ENCODE measurements around the gene C1QTNF5. TPM values are rescaled to one million over a fixed set of nuclear protein-coding genes. Genes with fewer than 3 reads are reported as not detected.

The C1QTNF5 gene
- total RNA-seq, 1 experiment from 2014 or later, result not detected

DNA sequence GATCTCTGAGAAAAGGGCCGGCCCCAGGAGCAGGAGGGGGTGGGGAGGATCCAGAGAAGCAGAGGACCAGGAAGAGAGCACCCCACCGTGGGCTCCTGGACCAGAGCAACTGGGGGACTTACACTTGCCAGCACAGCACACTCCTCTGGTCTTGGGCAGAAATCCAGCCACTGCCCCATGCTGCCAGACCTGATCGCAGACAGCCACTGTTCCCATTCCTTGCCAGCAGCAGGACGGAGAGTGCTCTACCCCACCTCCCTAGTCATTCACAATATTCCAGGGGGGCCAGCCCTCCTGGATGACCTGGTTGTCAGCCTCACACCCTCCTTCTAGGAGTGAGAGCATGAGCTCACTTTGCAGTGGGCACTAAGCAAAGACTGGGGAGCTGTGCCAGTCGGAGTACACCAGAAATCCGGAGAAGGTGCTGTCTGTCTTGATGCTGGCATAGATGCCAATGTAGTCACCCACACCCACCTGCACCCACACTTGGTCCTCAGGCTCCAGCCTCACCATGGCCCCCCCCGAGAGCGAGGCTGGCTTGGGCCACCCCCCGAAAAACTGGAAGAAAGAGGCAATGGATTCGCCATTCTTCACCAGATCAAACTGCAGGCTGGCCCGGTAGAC lies 1.6 kb downstream of the C1QTNF5 start:
- Histone ChIP-seq H3K36me3 (ENCODE audit: control insufficient read depth in 1 of 2, insufficient read depth in 2 of 2, low read length in 2 of 2) (peaks cover 0 to 12% of the 10 kb centered on the region in 2 experiments; a peak in 2 of 4 replicates), H4K20me1 (ENCODE audit: insufficient read depth) (no peaks in the 10 kb centered on the region), H3K4me1 (ENCODE audit: control insufficient read depth in 1 of 2, insufficient read depth in 2 of 2, low read length in 2 of 2) (peaks cover 4 to 45% of the 10 kb centered on the region in 2 experiments; a peak in 3 of 4 replicates), H3K4me3 (replicated peaks in 1 of 2; ENCODE audit: low read depth in 1 of 2, low read length in 2 of 2) (no peak overlapping the region), H3K9me2 (ENCODE audit: insufficient read depth) (no peaks in the 10 kb centered on the region), H3K27me3 (ENCODE audit: insufficient read depth, low read length) (no peaks in the 10 kb centered on the region), H3K27ac (ENCODE audit: low read depth, low read length) (no peak overlapping the region), H2AFZ (ENCODE audit: low read depth, low read length, poor library complexity, severe bottlenecking) (no peak overlapping the region), H3K79me2 (ENCODE audit: insufficient read depth, low read length) (peaks cover 30% of the 10 kb centered on the region), H3K4me2 (ENCODE audit: low read length) (no peak overlapping the region), H3K9ac (ENCODE audit: low read length) (no peak overlapping the region), H3K9me3 (ENCODE audit: control insufficient read depth in 1 of 2, insufficient read depth in 1 of 2, low read depth in 1 of 2, low read length in 2 of 2) (no peaks in the 10 kb centered on the region)
- intact Hi-C loops (cut with micrococcal nuclease), result no loop called here
- TF ChIP-seq, protein P1, sequence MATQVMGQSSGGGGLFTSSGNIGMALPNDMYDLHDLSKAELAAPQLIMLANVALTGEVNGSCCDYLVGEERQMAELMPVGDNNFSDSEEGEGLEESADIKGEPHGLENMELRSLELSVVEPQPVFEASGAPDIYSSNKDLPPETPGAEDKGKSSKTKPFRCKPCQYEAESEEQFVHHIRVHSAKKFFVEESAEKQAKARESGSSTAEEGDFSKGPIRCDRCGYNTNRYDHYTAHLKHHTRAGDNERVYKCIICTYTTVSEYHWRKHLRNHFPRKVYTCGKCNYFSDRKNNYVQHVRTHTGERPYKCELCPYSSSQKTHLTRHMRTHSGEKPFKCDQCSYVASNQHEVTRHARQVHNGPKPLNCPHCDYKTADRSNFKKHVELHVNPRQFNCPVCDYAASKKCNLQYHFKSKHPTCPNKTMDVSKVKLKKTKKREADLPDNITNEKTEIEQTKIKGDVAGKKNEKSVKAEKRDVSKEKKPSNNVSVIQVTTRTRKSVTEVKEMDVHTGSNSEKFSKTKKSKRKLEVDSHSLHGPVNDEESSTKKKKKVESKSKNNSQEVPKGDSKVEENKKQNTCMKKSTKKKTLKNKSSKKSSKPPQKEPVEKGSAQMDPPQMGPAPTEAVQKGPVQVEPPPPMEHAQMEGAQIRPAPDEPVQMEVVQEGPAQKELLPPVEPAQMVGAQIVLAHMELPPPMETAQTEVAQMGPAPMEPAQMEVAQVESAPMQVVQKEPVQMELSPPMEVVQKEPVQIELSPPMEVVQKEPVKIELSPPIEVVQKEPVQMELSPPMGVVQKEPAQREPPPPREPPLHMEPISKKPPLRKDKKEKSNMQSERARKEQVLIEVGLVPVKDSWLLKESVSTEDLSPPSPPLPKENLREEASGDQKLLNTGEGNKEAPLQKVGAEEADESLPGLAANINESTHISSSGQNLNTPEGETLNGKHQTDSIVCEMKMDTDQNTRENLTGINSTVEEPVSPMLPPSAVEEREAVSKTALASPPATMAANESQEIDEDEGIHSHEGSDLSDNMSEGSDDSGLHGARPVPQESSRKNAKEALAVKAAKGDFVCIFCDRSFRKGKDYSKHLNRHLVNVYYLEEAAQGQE (IDR thresholded peaks at IDR 0.05; ENCODE audit: low read depth), result no peak
- TF ChIP-seq YY1 (IDR thresholded peaks at IDR 0.05; ENCODE audit: extremely low read depth, insufficient replicate concordance, low read depth, low read length), result no peak
- no peak for TF ChIP-seq FOSL1 (IDR thresholded peaks at IDR 0.05; ENCODE audit: low read depth)
- no peak for TF ChIP-seq EZH2 (IDR thresholded peaks at IDR 0.05)
- TF ChIP-seq, protein P2, sequence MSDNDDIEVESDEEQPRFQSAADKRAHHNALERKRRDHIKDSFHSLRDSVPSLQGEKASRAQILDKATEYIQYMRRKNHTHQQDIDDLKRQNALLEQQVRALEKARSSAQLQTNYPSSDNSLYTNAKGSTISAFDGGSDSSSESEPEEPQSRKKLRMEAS (IDR thresholded peaks at IDR 0.05), result no peak
- ATAC-seq (no peak), DNase-seq (ENCODE audit: low read depth, low spot score) (no peak)
- ChIA-PET POLR2A (interaction anchor here (1.0 kb wide), 1 partner anchor 126 kb away, joined by 3 read pairs; no protein-coding TSS in a partner anchor), RAD21 (ENCODE audit: low non-redundant PET in 1 of 2, low total read pairs in 2 of 2, uncharacterized antibody in 2 of 2, unreplicated experiment in 2 of 2) (interaction anchor here in 1 of 2 experiments (1.1 to 1.3 kb wide), 2 partner anchors 17 to 136 kb away, joined by 4 read pairs; no protein-coding TSS in a partner anchor), CTCF (interaction anchor here (0.6 to 3.9 kb wide), 27 partner anchors 11 to 1255 kb away, joined by 3 to 68 read pairs (median 5); partner anchors contain the start of genes CBL, DPAGT1, MCAM and USP2)
- BruUV-seq (replicated peaks), result no TSS peak
